LoVo (cell line): ENCODE data around the gene PPM1E.
A peak's percentile ranks its signal among the peaks of the same experiment; 100 is the strongest.
"Not testable (repeated sequence)": the region's sequence is repeated elsewhere in the genome, so short reads cannot be mapped to it uniquely, and the experiment has no call there.

Experiments
- DNase-seq: peaks from one replicate; pipeline ENCODE4 v3.0.0-alpha.2; 2016; ENCODE audit warnings: low spot score

PPM1E gene

GRCh38 chr17:58947824-58948223, 192.2 kb downstream of the PPM1E start:
- no peak for DNase-seq

GRCh38 chr17:58954358-58954757, 198.7 kb downstream of the PPM1E start:
- not testable (repeated sequence) for DNase-seq

GRCh38 chr17:58956997-58957724, 201.5 kb downstream of the PPM1E start:
- no peak for DNase-seq

GRCh38 chr17:58957725-58958073, 202.0 kb downstream of the PPM1E start:
- DNase-seq = not testable (repeated sequence)

GRCh38 chr17:58960068-58960467, 204.4 kb downstream of the PPM1E start:
- peak; percentile 60 for DNase-seq

- no peak for DNase-seq
These were observed 209.6 kb downstream of the PPM1E start for GRCh38 chr17:58965221-58965620.

GRCh38 chr17:58966208-58966607, 210.6 kb downstream of the PPM1E start:
- DNase-seq = no peak

GRCh38 chr17:58968426-58969061, 212.9 kb downstream of the PPM1E start:
- no peak for DNase-seq

- no peak for DNase-seq
These were observed 213.5 kb downstream of the PPM1E start for GRCh38 chr17:58969156-58969555.

GRCh38 chr17:58969612-58970011, 214.0 kb downstream of the PPM1E start:
- DNase-seq = no peak

- no peak for DNase-seq
These were observed 215.2 kb downstream of the PPM1E start for GRCh38 chr17:58970609-58971450.

- DNase-seq = no peak
These were observed 218.7 kb downstream of the PPM1E start for GRCh38 chr17:58974354-58974753.

- DNase-seq = no peak
These were observed 220.9 kb downstream of the PPM1E start for GRCh38 chr17:58976541-58976940.

- no peak for DNase-seq
These were observed 225.2 kb downstream of the PPM1E start for GRCh38 chr17:58980706-58981481.

- no peak for DNase-seq
These were observed 227.0 kb downstream of the PPM1E start for GRCh38 chr17:58982626-58983025.

- no peak for DNase-seq
These were observed 229.7 kb downstream of the PPM1E start for GRCh38 chr17:58985367-58985766.

GRCh38 chr17:58985971-58986370, 230.3 kb downstream of the PPM1E start:
- no peak for DNase-seq

- DNase-seq = no peak
These were observed 234.0 kb downstream of the PPM1E start for GRCh38 chr17:58989629-58990028.

- no peak for DNase-seq
These were observed 236.2 kb downstream of the PPM1E start for GRCh38 chr17:58991718-58992331.

- DNase-seq = no peak
These were observed 237.7 kb downstream of the PPM1E start for GRCh38 chr17:58993311-58993710.

- DNase-seq = no peak
These were observed 239.7 kb downstream of the PPM1E start for GRCh38 chr17:58995247-58995940.
